Sigmoid colon (tissue), 7 donors: ENCODE results near the gene UBL7. TPM values are rescaled to one million over a fixed set of nuclear protein-coding genes. Genes with fewer than 3 reads are reported as not detected.
A peak's percentile ranks its signal among the peaks of the same experiment; 100 is the strongest.

Source experiments
- DNase-seq: peaks from one replicate; pipeline ENCODE4 v3.0.0-alpha.2; 2019
- H3K27ac ChIP-seq, 4 donors: fragments of 200-600 bp; sonication (generic); one replicate each; pipeline ENCODE4 v1.5.1; 2016 to 2019; ENCODE audit warnings: mild to moderate bottlenecking in 1 of 4
- H3K27me3 ChIP-seq, 3 donors: fragments of 200-600 bp; sonication (generic); one replicate each; pipeline ENCODE4 v1.5.1; 2019; ENCODE audit warnings: mild to moderate bottlenecking in 1 of 3
- H3K36me3 ChIP-seq, 4 donors: fragments of 200-600 bp; sonication (generic); one replicate each; pipeline ENCODE4 v1.5.1; 2016 to 2019
- H3K4me1 ChIP-seq, 4 donors: fragments of 200-600 bp; sonication (generic); one replicate each; pipeline ENCODE4 v1.5.1; 2017 to 2019
- H3K4me3 ChIP-seq, 4 donors: fragments of 200-600 bp; sonication (generic); one replicate each; pipeline ENCODE4 v1.5.1; 2017 to 2019; ENCODE audit warnings: mild to moderate bottlenecking in 2 of 4, moderate library complexity in 1 of 4
- H3K9me3 ChIP-seq, 4 donors: fragments of 200-600 bp in 3 of 4; sonication (generic) in 3 of 4; one replicate each; pipeline versions ENCODE4 v1.5.1 to v1.6.1; 2013 to 2019
- CTCF ChIP-seq, 4 experiments: fragments of 450-650 bp in 3 of 4; fragments of 200-600 bp in 1 of 4; IDR thresholded peaks; one replicate each; pipeline ENCODE4 v1.5.1; 2016 to 2019; ENCODE audit warnings: antibody characterized with exemption in 4 of 4, mild to moderate bottlenecking in 3 of 4, moderate library complexity in 2 of 4
- EP300 ChIP-seq, 4 donors: sonication (generic); formaldehyde crosslinking; IDR thresholded peaks; one replicate each; pipeline ENCODE4 v1.6.1; 2017; ENCODE audit warnings: antibody characterized with exemption in 4 of 4
- POLR2A ChIP-seq, 2 donors: fragments of 450-650 bp; IDR thresholded peaks; one replicate each; pipeline ENCODE4 v1.6.1; 2016; ENCODE audit warnings: antibody characterized with exemption in 2 of 2, mild to moderate bottlenecking in 2 of 2, moderate library complexity in 2 of 2
- POLR2AphosphoS5 ChIP-seq, 4 donors: sonication (generic); formaldehyde crosslinking; IDR thresholded peaks; one replicate each; pipeline ENCODE4 v1.6.1; 2017; ENCODE audit warnings: antibody characterized with exemption in 4 of 4
- WGBS, 2 donors: extraction: QIAGEN DNeasy Blood & Tissue Kit; methylation state at CpG; one replicate each; pipeline ENCODE4 v1.1.7; 2013; 5-methylcytosine and 5-hydroxymethylcytosine counted together
- intact Hi-C: fragments of 100-400 bp; cut with DNase I; formaldehyde crosslinking; loops from one replicate; pipeline ENCODE4 v1.15.1; 2023
- polyA plus RNA-seq, 3 donors: library from polyadenylated mRNA; stranded (reverse); fragments of 200-250 nt; gene quantifications; one replicate each; pipeline ENCODE4 v1.2.3, GENCODE V29; 2013
- total RNA-seq, 4 donors: library from RNA; depleted of rRNA; stranded (reverse); fragments of >200 nt; gene quantifications; one replicate each; pipeline ENCODE4 v1.1.0, GENCODE V29; 2016
- donor health status: healthy with polysubstance abuse.
- donor health status: Bipolar disorder and iron deficiency.
- donor health status: healthy.

Gene UBL7
- total and polyA plus RNA-seq, 7 donors: 32.4 to 85.5 (median 48.5) TPM

- H3K4me3 ChIP-seq: no peak overlapping the region
- H3K4me1 ChIP-seq: peaks cover 0 to 13% (median 5%) of the 10 kb centered on the region in 4 donors
- no peaks in the 10 kb centered on the region for H3K36me3 ChIP-seq
- H3K27me3 ChIP-seq: peaks cover 10 to 40% (median 40%) of the 10 kb centered on the region in 3 donors
- intact Hi-C loops: no loop called here
- no peak for TF ChIP-seq CTCF (IDR thresholded peaks at IDR 0.05)
- no peaks in the 10 kb centered on the region for H3K9me3 ChIP-seq
- H3K27ac ChIP-seq: no peak overlapping the region
- 69 to 80% methylated on average over 9 of the region's 9 CpGs for WGBS, 2 donors
- no peak for DNase-seq
These were observed 33.1 kb downstream of the UBL7 start for GRCh38 chr15:74427607-74428441.

- Histone ChIP-seq H3K27ac (no peak overlapping the region), H3K9me3 (no peaks in the 10 kb centered on the region), H3K27me3 (peaks cover 0 to 28% (median 28%) of the 10 kb centered on the region in 3 donors), H3K4me1 (peaks cover 0 to 9% (median 0%) of the 10 kb centered on the region in 4 donors), H3K36me3 (no peaks in the 10 kb centered on the region), H3K4me3 (no peak overlapping the region)
- intact Hi-C loops: no loop called here
- no peak for DNase-seq
- TF ChIP-seq POLR2AphosphoS5 (IDR thresholded peaks at IDR 0.05) (no peak), CTCF (IDR thresholded peaks at IDR 0.05) (no peak), EP300 (IDR thresholded peaks at IDR 0.05) (no peak), POLR2A (IDR thresholded peaks at IDR 0.05) (no peak)
- 84% methylated on average over 10 of the region's 10 CpGs for WGBS, 2 donors
These were observed 34.3 kb downstream of the UBL7 start for GRCh38 chr15:74426404-74427281.

- 71 to 73% methylated on average over 7 of the region's 7 CpGs for WGBS, 2 donors
- Histone ChIP-seq H3K9me3 (no peaks in the 10 kb centered on the region), H3K36me3 (no peaks in the 10 kb centered on the region), H3K27ac (no peak overlapping the region), H3K27me3 (peaks cover 0 to 18% (median 18%) of the 10 kb centered on the region in 3 donors), H3K4me3 (no peak overlapping the region), H3K4me1 (peaks cover 0 to 9% (median 0%) of the 10 kb centered on the region in 4 donors)
- no peak for TF ChIP-seq POLR2AphosphoS5 (IDR thresholded peaks at IDR 0.05)
- intact Hi-C loops: no loop called here
- no peak for DNase-seq
These were observed 35.3 kb downstream of the UBL7 start for GRCh38 chr15:74425630-74426029.

GRCh38 chr15:74424901-74425528 lies 35.9 kb downstream of the UBL7 start:
- DNase-seq: no peak
- Histone ChIP-seq H3K27me3 (peaks cover 0 to 12% (median 12%) of the 10 kb centered on the region in 3 donors), H3K4me1 (peaks cover 0 to 9% (median 0%) of the 10 kb centered on the region in 4 donors), H3K27ac (peak overlapping the region in 1 of 4 donors; percentile 14), H3K4me3 (no peak overlapping the region), H3K9me3 (no peaks in the 10 kb centered on the region), H3K36me3 (no peaks in the 10 kb centered on the region)
- no peak for TF ChIP-seq CTCF (IDR thresholded peaks at IDR 0.05)
- TF ChIP-seq POLR2A (IDR thresholded peaks at IDR 0.05): no peak
- no peak for TF ChIP-seq POLR2AphosphoS5 (IDR thresholded peaks at IDR 0.05)
- TF ChIP-seq EP300 (IDR thresholded peaks at IDR 0.05): no peak
- WGBS, 2 donors: 82 to 83% methylated on average over 8 of the region's 8 CpGs
- intact Hi-C loops: no loop called here
